ENCODE results near the gene ECE1. TPM values are rescaled to one million over a fixed set of nuclear protein-coding genes. Genes with fewer than 3 reads are reported as not detected.

ECE1 gene
- total and polyA plus RNA-seq, 2 of the 4 experiments (the other 2 are of a cell fraction) = 61.8 to 124 TPM

DNA sequence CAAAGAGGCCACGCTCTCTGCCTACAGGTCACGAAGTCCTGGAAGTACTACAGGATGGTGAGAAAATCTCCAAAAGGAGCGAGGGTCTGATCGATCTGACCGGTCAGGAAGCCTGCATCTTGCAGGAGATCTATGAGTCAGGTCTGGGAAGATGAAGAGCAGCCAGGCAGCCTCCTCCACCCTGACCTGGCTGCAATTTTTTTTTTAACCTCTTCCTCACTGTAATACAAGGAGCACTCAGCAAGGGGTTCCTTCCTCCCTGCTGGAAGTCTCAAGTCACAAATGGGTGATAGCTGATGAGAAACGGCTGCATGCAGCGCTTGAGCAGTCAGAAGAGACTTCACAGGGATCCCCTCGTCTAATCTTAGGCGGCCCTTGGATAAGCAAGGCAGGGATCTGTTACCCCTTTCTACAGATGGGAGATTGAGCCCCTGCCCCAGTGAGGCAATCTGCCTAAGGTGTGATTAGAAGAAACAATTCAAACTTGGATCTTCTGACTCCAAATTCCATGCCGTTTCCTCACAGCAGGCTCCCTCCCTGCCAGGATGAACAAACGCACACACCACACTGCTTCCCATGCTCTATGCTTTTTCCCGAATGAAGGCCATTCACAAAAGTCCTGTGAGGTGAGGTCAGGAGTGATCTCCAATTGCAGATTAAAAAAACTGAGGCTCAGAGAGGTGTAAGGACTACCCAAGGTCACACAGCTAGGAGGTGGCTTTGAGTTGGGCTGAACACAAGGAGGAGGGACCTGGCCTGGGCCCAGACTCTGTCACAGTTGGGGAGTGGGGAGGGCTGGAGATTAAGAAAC lies 48.3 kb downstream of the ECE1 start:
- Histone ChIP-seq H2BK15ac (ENCODE audit: low read depth, low read length) (no peak overlapping the region), H3K79me1 (ENCODE audit: low read depth in 1 of 2, low read length in 2 of 2) (peaks cover 11 to 43% of the 10 kb centered on the region in 2 experiments), H3K27me3 (ENCODE audit: control insufficient read depth, insufficient read depth, low read length) (no peaks in the 10 kb centered on the region), H3K4me1 (ENCODE audit: control insufficient read depth, insufficient read depth, low read length) (peaks cover 10% of the 10 kb centered on the region), H3K36me3 (ENCODE audit: control insufficient read depth, insufficient read depth, low read length) (peaks cover 74% of the 10 kb centered on the region), H3K27ac (ENCODE audit: insufficient read depth, low read length) (no peak overlapping the region), H2AK5ac (ENCODE audit: low read depth, low read length) (no peak overlapping the region), H3K9me3 (ENCODE audit: control insufficient read depth, insufficient read depth, low read length) (no peaks in the 10 kb centered on the region), H3K4ac (ENCODE audit: low read depth, low read length) (peak overlapping the region; percentile 13; the same call in 1 of the 2 replicates), H3K18ac (ENCODE audit: low read depth, low read length) (no peak overlapping the region), H2AFZ (replicated peaks; ENCODE audit: low read length, poor library complexity) (no peak overlapping the region), H4K20me1 (ENCODE audit: insufficient read depth, low read length) (peaks cover 3% of the 10 kb centered on the region; the same call in 1 of the 2 replicates), H4K5ac (ENCODE audit: low read depth, low read length) (no peak overlapping the region), H3K56ac (ENCODE audit: extremely low read depth, insufficient read depth, low read length) (no peak overlapping the region), H3K14ac (replicated peaks; ENCODE audit: low read depth, low read length) (no peak overlapping the region; the same call in 1 of the 2 replicates), H2BK5ac (ENCODE audit: low read depth, low read length, poor library complexity, severe bottlenecking) (peak overlapping the region; percentile 8), H4K91ac (ENCODE audit: insufficient read depth, low read depth, low read length) (0 out of 2 replicates have a peak overlapping the region, but pooled peaks have one; percentile 4), H3K9me1 (ENCODE audit: insufficient read depth, low read length) (peaks cover 19% of the 10 kb centered on the region; the same call in 1 of the 2 replicates), H3K4me2 (ENCODE audit: low read depth, low read length) (no peak overlapping the region), H2AK9ac (replicated peaks; ENCODE audit: low read depth, low read length, poor library complexity) (peak overlapping the region; percentile 68), H3K4me3 (ENCODE audit: insufficient read depth, low read depth, low read length) (no peak overlapping the region), H2BK120ac (ENCODE audit: low read depth, low read length) (no peak overlapping the region), H4K8ac (ENCODE audit: low read depth in 2 of 2, low read length in 2 of 2) (0 out of 4 replicates have a peak overlapping the region, but pooled peaks of 1 of the 2 experiments have one; percentile 9), H2BK20ac (ENCODE audit: low read depth, low read length) (no peak overlapping the region), H3K23ac (ENCODE audit: low read depth, low read length) (no peak overlapping the region), H3K9ac (ENCODE audit: low read depth, low read length) (no peak overlapping the region)
- dilution Hi-C loops (cut with HindIII; ENCODE audit: low sequenced_read_pairs, unreplicated experiment) = no loop called here
- WGBS, 2 experiments (ENCODE audit: extremely low coverage in 2 of 2, insufficient read length in 1 of 2) = no CpG with 5 or more reads among the region's 12 CpGs
- ATAC-seq (ENCODE audit: low read depth) (no peak), DNase-seq (peak; percentile 48)
- ChIA-PET POLR2A (ENCODE audit: unreplicated experiment) (no interaction called here), CTCF (no interaction called here)
- TF ChIP-seq MAZ (IDR thresholded peaks at IDR 0.05; ENCODE audit: borderline replicate concordance, low read depth, low read length) (no peak), BHLHE40 (IDR thresholded peaks at IDR 0.05; ENCODE audit: low read depth, low read length) (no peak), CHD1 (IDR thresholded peaks at IDR 0.05; ENCODE audit: low read depth, low read length) (no peak)
- in situ Hi-C loops (cut with MboI; ENCODE audit: low sequenced_read_pairs) = no loop called here
- no TSS peak for BruUV-seq (replicated peaks)
- intact Hi-C loops (cut with micrococcal nuclease) = no loop called here

Measured in IMR-90 (cell line).